Lower leg skin (tissue), 4 donors: ENCODE measurements around the gene USP35. TPM values are rescaled to one million over a fixed set of nuclear protein-coding genes. Genes with fewer than 3 reads are reported as not detected.
"Not testable (repeated sequence)": the region's sequence is repeated elsewhere in the genome, so short reads cannot be mapped to it uniquely, and the experiment has no call there.

Experiments
- DNase-seq, 2 donors: peaks; one replicate each; pipeline ENCODE4 v3.0.0-alpha.2; 2019; ENCODE audit warnings: low spot score in 2 of 2
- H3K4me3 ChIP-seq: fragments of 200-600 bp; sonication (generic); 2 replicates; pipeline ENCODE4 v1.5.1; 2017; ENCODE audit warnings: mild to moderate bottlenecking, low read depth; ENCODE audit not compliant: poor library complexity, severe bottlenecking
- POLR2A ChIP-seq, 2 donors: fragments of 450-650 bp; IDR thresholded peaks; one replicate each; pipeline ENCODE4 v1.6.1; 2016 to 2017; ENCODE audit warnings: antibody characterized with exemption in 2 of 2, mild to moderate bottlenecking in 1 of 2, moderate library complexity in 1 of 2
- WGBS, 2 donors: methylation state at CpG; one replicate each; pipeline ENCODE4 v1.1.5; 2018; 5-methylcytosine and 5-hydroxymethylcytosine counted together
- intact Hi-C: fragments of 100-400 bp; cut with DNase I; formaldehyde crosslinking; loops from one replicate; pipeline ENCODE4 v1.15.0; 2023; ENCODE audit warnings: low total_unique reads
- total RNA-seq, 4 donors: library from RNA; depleted of rRNA; stranded (reverse); fragments of >200 nt; gene quantifications; one replicate each; pipeline ENCODE4 v1.1.0, GENCODE V29; 2016
- TF ChIP-seq, protein P1 (sequence below), 3 donors: fragments of 450-650 bp; IDR thresholded peaks; one replicate each; pipeline ENCODE4 v1.5.1; 2016; ENCODE audit warnings: antibody characterized with exemption in 3 of 3, mild to moderate bottlenecking in 3 of 3, moderate library complexity in 2 of 3

The USP35 gene
- total RNA-seq, 4 donors from 2014 or later = 3.0 to 4.0 (median 3.5) TPM

GRCh38 chr11:78166855-78167469, 21.8 kb upstream of the USP35 start:
- H3K4me3 ChIP-seq = no peak overlapping the region
- intact Hi-C loops = no loop called here
- no peak for DNase-seq
- WGBS, 2 donors = 87 to 95% methylated on average over 6 of the region's 6 CpGs
- TF ChIP-seq POLR2A (IDR thresholded peaks at IDR 0.05) = no peak
- TF ChIP-seq, protein P1, sequence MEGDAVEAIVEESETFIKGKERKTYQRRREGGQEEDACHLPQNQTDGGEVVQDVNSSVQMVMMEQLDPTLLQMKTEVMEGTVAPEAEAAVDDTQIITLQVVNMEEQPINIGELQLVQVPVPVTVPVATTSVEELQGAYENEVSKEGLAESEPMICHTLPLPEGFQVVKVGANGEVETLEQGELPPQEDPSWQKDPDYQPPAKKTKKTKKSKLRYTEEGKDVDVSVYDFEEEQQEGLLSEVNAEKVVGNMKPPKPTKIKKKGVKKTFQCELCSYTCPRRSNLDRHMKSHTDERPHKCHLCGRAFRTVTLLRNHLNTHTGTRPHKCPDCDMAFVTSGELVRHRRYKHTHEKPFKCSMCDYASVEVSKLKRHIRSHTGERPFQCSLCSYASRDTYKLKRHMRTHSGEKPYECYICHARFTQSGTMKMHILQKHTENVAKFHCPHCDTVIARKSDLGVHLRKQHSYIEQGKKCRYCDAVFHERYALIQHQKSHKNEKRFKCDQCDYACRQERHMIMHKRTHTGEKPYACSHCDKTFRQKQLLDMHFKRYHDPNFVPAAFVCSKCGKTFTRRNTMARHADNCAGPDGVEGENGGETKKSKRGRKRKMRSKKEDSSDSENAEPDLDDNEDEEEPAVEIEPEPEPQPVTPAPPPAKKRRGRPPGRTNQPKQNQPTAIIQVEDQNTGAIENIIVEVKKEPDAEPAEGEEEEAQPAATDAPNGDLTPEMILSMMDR (IDR thresholded peaks at IDR 0.05) = no peak

DNA sequence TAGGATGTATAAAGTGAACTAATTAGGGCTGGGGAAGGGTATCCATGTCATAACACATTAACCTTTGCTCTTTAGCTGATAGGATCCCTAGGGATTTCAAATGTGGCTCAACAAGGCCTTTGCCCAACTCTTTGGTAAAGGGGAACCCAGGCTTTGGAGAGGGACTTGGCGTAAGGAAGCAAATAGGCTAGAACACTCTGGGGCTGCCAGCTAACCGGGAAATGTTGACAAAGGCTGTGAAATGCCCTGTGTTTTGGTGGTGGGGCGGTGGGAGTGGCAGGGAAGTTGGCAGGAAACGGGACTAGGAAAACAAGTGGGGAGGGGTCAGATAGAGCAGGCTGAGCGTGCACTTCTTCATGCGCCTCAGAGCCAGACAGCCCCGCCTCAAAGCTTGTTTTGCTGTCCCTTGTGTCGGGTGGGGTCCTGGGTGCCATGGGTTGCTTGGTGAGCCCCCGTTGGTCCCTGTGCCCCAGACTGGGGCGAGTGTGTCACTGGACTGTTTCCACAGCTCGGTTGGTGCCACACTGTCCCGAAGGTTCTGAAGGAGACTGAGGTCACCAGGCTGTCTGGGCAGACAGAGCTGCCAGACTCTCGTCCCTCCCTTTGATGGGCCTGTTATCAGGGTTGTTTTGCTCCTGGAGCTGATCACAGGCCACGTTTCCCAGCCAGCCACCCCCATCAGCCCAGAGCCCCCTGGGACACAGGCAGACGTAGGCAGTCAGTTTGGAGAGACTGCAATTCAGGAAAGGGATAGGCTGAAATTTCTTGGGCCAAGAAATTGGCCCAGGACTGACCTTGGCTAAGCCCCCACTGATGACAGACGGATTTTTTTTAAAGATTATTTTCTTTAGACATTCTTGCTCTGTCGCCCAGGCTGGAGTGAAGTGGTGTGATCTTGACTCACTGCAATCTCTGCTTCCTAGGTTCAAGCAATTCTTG, 19.9 kb upstream of the USP35 start:
- TF ChIP-seq, protein P1 (IDR thresholded peaks at IDR 0.05) = no peak
- no peak for TF ChIP-seq POLR2A (IDR thresholded peaks at IDR 0.05)
- intact Hi-C loops = no loop called here
- WGBS, 2 donors = 45 to 61% methylated on average over 15 to 16 of the region's 17 CpGs
- no peak overlapping the region for H3K4me3 ChIP-seq
- peak; percentile 75 to 94 for DNase-seq

DNA sequence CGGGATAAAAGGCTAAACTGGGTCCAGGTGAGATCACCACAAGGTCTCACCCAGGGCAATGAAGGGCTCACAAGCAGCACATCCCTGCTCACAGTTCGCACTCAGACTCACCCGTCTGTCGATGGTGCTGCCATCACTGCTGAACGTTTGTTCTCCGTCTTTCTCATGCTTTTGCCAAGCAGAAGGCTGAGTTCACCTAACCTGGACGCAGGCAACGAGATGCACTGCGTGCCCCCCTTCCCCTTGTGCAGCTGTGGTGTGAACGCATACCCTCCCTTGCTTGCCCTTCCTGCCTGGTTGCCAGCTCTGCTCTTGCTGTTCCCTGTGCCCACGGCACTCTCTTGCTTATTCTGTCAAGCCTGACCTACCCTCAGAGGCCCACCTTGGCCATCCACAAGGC, 18.3 kb upstream of the USP35 start:
- TF ChIP-seq, protein P1 (IDR thresholded peaks at IDR 0.05) = no peak
- TF ChIP-seq POLR2A (IDR thresholded peaks at IDR 0.05) = no peak
- intact Hi-C loops = no loop called here
- WGBS, 2 donors = 92 to 97% methylated on average over 11 of the region's 11 CpGs
- no peak for DNase-seq
- no peak overlapping the region for H3K4me3 ChIP-seq

- H3K4me3 ChIP-seq = no peak overlapping the region
- TF ChIP-seq, protein P1 (IDR thresholded peaks at IDR 0.05) = no peak
- no peak for TF ChIP-seq POLR2A (IDR thresholded peaks at IDR 0.05)
- 85 to 91% methylated on average over 7 of the region's 7 CpGs for WGBS, 2 donors
- DNase-seq = no peak
- intact Hi-C loops = no loop called here
These were observed 17.7 kb upstream of the USP35 start for GRCh38 chr11:78170874-78171549.

DNA sequence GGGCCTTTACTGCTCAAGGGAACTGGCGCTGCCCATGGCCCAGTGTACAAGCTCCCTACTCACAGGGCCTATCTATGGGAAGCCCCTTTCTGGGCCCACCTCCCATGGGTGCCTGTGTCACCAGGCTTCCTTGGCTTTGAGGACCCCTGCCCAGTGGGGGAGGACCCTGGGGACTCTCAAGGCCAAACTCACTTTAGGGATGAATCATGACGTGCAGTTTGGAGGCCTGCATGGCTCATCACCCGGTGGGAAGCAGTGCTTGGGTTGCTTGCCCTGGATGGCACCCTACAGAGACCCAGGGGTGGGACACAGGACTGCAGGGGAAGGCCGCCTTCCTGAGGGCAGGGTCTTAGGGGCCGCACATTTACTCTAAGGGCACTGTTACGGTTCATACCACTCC, 16.8 kb upstream of the USP35 start:
- DNase-seq = no peak
- intact Hi-C loops = no loop called here
- H3K4me3 ChIP-seq = no peak overlapping the region
- TF ChIP-seq, protein P1 (IDR thresholded peaks at IDR 0.05) = no peak
- no peak for TF ChIP-seq POLR2A (IDR thresholded peaks at IDR 0.05)
- WGBS, 2 donors = 93 to 94% methylated on average over 6 of the region's 6 CpGs

DNA sequence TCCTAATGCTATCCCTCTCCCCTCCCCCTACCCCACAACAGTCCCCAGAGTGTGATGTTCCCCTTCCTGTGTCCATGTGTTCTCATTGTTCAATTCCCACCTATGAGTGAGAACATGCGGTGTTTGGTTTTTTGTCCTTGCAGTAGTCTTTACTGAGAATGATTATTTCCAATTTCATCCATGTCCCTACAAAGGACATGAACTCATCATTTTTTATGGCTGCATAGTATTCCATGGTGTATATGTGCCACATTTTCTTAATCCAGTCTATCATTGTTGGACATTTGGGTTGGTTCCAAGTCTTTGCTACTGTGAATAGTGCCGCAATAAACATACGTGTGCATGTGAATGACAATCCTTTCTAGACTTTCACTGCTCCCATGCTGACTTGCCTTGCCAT, 12.9 kb upstream of the USP35 start:
- intact Hi-C loops, DNase-seq, H3K4me3 ChIP-seq: not testable (repeated sequence)
- WGBS, 2 donors = 96 to 98% methylated on average over 3 of the region's 3 CpGs
